Nephron progenitor cell (in vitro differentiated cells): ENCODE results near the gene MPIG6B.
A peak's percentile ranks its signal among the peaks of the same experiment; 100 is the strongest.
"Not testable (repeated sequence)": the region's sequence is repeated elsewhere in the genome, so short reads cannot be mapped to it uniquely, and the experiment has no call there.

Experiments
- DNase-seq: peaks from one replicate; pipeline ENCODE4 v3.0.0; 2021
- H3K27ac Mint-ChIP-seq: 2 replicates; pipeline ENCODE4 v1.8.0; 2021; ENCODE audit warnings: mild to moderate bottlenecking, moderate library complexity, mixed read lengths
- H3K27me3 Mint-ChIP-seq: 2 replicates; pipeline ENCODE4 v1.8.0; 2021; ENCODE audit warnings: mild to moderate bottlenecking, low read depth, mixed read lengths; ENCODE audit not compliant: poor library complexity
- H3K36me3 Mint-ChIP-seq: 2 replicates; pipeline ENCODE4 v1.8.0; 2021; ENCODE audit warnings: low read depth, mixed read lengths
- H3K4me1 Mint-ChIP-seq: 2 replicates; pipeline ENCODE4 v1.8.0; 2021; ENCODE audit warnings: mixed read lengths
- H3K4me3 Mint-ChIP-seq: 2 replicates; pipeline ENCODE4 v1.8.0; 2021; ENCODE audit warnings: mild to moderate bottlenecking, moderate library complexity, mixed read lengths
- H3K9me3 Mint-ChIP-seq: 2 replicates; pipeline ENCODE4 v1.8.0; 2021; ENCODE audit warnings: mild to moderate bottlenecking, moderate library complexity, mixed read lengths
- TF ChIP-seq, protein P1 (sequence below): fragments of 200-600 bp; sonication (generic); IDR thresholded peaks from 2 replicates; pipeline ENCODE4 v1.5.0; 2021; ENCODE audit warnings: antibody characterized with exemption

MPIG6B gene

DNA sequence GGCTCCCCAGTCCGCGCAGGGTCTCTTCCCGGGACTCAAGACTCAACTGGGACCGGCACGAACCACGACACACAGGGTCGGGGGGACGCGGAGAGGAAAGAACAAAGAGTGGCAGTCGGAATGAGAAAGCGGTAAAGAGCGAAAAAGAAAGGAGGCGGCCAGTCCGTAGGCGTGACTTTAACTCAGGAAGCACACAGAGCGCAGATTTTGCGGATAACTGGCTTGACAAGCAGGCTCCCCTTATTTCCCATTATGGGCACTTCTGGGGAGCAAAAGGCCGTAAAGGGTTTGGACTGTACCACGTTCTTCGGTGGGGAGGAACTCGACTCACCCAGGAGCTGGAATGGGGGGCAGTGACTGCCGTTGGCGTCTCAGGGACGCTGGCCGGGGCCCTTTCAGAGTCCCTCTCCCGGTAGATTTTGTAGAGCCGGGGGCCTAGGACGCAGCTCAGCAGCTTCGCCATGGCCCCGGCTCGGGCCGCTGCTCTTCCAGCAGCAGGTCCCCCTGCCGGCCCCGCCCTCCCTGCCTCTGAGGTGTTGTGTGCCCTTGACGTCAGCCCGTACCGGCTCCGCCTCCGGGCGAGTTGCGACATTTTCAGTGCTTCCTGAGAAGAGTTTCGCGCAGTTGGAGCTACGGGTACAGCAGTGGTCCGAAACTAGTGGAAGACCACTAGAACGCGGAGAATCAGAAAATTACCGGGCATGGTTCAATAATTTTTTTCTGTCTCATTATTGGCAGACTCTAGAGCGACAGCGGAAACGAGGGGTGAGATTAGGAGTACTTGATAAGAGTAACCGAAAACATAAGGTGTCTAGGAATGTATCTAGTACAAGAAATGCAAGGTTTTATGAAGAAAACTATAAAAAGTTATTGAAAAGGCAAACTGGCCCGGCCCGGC is 20.1 kb upstream of the MPIG6B start, which contains the start of gene ABHD16A:
ABHD16A (minus strand) TSS at position 506 of the 898 bp plus-strand sequence; CDS start at position 463, 43 bp downstream.
- H3K36me3 Mint-ChIP-seq = peaks cover 12% of the 10 kb centered on the region
- peak within 1 kb of the TSS; percentile 96 for H3K27ac Mint-ChIP-seq
- H3K4me3 Mint-ChIP-seq = peak within 1 kb of the TSS; percentile 96
- H3K4me1 Mint-ChIP-seq = peaks cover 33% of the 10 kb centered on the region
- H3K9me3 Mint-ChIP-seq = no peaks in the 10 kb centered on the region
- peak; percentile 96 for DNase-seq
- TF ChIP-seq, protein P1, sequence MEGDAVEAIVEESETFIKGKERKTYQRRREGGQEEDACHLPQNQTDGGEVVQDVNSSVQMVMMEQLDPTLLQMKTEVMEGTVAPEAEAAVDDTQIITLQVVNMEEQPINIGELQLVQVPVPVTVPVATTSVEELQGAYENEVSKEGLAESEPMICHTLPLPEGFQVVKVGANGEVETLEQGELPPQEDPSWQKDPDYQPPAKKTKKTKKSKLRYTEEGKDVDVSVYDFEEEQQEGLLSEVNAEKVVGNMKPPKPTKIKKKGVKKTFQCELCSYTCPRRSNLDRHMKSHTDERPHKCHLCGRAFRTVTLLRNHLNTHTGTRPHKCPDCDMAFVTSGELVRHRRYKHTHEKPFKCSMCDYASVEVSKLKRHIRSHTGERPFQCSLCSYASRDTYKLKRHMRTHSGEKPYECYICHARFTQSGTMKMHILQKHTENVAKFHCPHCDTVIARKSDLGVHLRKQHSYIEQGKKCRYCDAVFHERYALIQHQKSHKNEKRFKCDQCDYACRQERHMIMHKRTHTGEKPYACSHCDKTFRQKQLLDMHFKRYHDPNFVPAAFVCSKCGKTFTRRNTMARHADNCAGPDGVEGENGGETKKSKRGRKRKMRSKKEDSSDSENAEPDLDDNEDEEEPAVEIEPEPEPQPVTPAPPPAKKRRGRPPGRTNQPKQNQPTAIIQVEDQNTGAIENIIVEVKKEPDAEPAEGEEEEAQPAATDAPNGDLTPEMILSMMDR = no peak
- peaks cover 7% of the 10 kb centered on the region for H3K27me3 Mint-ChIP-seq

DNA sequence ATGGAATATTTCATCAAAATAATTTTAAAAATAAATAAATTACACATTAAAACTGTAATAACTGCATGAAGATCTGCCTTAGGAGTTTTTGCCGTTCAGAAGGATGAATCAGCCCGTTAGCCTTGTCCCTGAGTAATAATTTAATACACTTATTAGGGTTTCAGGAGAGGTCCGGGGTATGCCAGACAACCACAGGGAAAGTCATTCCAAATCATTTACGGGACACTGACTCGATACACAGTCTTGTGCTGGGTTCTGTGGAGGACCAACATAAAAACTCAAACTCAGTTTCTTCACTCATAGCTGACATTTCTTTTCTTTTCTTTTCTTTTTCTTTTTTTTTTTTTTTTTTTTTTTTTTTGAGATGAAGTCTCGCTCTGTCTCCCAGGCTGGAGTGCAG is 17.2 kb upstream of the MPIG6B start:
- H3K9me3 Mint-ChIP-seq = no peaks in the 10 kb centered on the region
- TF ChIP-seq, protein P1 = no peak
- H3K4me1 Mint-ChIP-seq = peaks cover 36% of the 10 kb centered on the region

DNA sequence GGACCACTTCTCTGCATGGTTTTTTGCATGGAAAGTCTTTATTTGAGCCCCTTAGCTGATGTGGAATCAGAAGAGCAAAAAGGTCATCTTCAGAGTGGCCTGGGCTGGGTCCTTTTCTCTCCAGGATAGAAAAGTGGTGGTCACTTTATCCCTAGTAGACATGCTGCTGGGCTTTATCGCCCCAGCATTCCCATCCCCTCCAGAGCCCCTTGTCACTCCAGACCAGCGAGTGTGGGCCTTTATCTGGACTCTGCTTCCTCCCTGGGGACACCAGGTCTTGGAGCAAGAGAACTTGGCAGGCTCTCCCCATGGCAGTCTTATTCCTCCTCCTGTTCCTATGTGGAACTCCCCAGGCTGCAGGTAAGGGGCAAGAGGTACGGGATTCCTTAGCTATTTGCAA is 16.6 kb upstream of the MPIG6B start, which contains the start of gene LY6G6F:
LY6G6F (plus strand) TSS at position 268 of the 400 bp plus-strand sequence; CDS start at position 309, 41 bp downstream.
- TF ChIP-seq, protein P1 = no peak
- DNase-seq = no peak
- H3K27ac Mint-ChIP-seq = no peak within 1 kb of the TSS
- H3K36me3 Mint-ChIP-seq = no peaks in the 10 kb centered on the region
- no peaks in the 10 kb centered on the region for H3K9me3 Mint-ChIP-seq
- peaks cover 7% of the 10 kb centered on the region for H3K27me3 Mint-ChIP-seq
- H3K4me3 Mint-ChIP-seq = no peak within 1 kb of the TSS
- H3K4me1 Mint-ChIP-seq = peaks cover 36% of the 10 kb centered on the region

More for the DNA sequence above, 17.2 kb upstream of the MPIG6B start:
- no peak for DNase-seq
- Mint-ChIP-seq H3K36me3 (no peaks in the 10 kb centered on the region), H3K27me3 (peaks cover 7% of the 10 kb centered on the region), H3K4me3 (no peak overlapping the region), H3K27ac (no peak overlapping the region)

DNA sequence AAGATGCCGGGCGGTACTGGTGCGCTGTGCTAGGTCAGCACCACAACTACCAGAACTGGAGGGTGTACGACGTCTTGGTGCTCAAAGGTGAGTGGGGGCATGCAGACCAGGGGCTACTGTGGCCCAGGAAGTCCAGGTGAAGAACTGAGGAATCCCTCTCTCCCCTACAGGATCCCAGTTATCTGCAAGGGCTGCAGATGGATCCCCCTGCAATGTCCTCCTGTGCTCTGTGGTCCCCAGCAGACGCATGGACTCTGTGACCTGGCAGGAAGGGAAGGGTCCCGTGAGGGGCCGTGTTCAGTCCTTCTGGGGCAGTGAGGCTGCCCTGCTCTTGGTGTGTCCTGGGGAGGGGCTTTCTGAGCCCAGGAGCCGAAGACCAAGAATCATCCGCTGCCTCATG is 15.5 kb upstream of the MPIG6B start:
- Mint-ChIP-seq H3K27ac (no peak overlapping the region), H3K36me3 (no peaks in the 10 kb centered on the region), H3K27me3 (peaks cover 4% of the 10 kb centered on the region), H3K4me3 (no peak overlapping the region), H3K9me3 (no peaks in the 10 kb centered on the region), H3K4me1 (peaks cover 37% of the 10 kb centered on the region)
- TF ChIP-seq, protein P1 = no peak
- DNase-seq = no peak

DNA sequence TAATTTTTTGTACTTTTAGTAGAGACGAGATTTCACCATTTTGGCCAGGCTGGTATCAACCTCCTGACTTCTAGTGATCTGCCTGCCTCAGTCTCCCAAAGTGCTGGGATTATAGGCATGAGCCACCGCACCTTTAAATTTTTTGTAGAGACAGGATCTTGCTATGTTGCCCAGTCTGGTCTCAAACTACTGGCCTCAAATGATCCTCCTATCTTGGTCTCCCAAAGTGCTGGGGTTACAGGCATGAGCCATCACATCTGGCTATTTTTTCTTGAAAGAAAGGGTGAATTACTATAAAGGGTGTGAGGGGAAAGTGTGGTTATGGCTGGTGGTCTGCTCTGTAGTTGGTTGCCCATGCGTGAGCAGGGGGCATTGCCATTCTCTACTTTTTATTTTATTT is 14.9 kb upstream of the MPIG6B start:
- no peak overlapping the region for H3K4me3 Mint-ChIP-seq
- TF ChIP-seq, protein P1 = no peak
- H3K27ac Mint-ChIP-seq = no peak overlapping the region
- peaks cover 4% of the 10 kb centered on the region for H3K27me3 Mint-ChIP-seq
- DNase-seq = no peak
- H3K9me3 Mint-ChIP-seq = no peaks in the 10 kb centered on the region
- H3K4me1 Mint-ChIP-seq = peaks cover 41% of the 10 kb centered on the region
- no peaks in the 10 kb centered on the region for H3K36me3 Mint-ChIP-seq

DNA sequence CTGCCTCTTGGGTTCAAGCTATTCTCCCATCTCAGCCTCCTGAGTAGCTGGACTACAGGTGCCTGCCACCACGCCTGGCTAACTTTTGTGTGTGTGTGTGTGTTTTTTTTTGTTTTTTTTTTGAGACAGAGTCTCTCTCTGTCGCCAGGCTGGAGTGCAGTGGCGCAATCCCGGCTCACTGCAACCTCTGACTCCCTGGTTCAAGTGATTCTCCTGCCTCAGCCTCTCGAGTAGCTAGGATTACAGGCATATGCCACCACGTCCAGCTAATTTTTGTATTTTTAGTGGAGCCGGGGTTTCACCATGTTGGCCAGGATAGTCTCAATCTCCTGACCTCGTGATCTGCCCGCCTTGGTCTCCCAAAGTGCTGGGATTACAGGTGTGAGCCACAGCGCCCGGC is 14.0 kb upstream of the MPIG6B start:
- H3K4me1 Mint-ChIP-seq = peaks cover 47% of the 10 kb centered on the region
- H3K36me3 Mint-ChIP-seq, H3K4me3 Mint-ChIP-seq, H3K27me3 Mint-ChIP-seq, DNase-seq, H3K9me3 Mint-ChIP-seq, H3K27ac Mint-ChIP-seq: not testable (repeated sequence)
